Measurements from ENCODE around the gene ABHD10. TPM values are rescaled to one million over a fixed set of nuclear protein-coding genes. Genes with fewer than 3 reads are reported as not detected.

The ABHD10 gene
- polyA plus RNA-seq, 3 donors = 9.2 to 12.9 (median 9.9) TPM

GRCh38 chr3:111989061-111989678, 10.3 kb downstream of the ABHD10 start:
- H3K27ac ChIP-seq (ENCODE audit: low read depth, low read length) = no peak overlapping the region
- WGBS, 3 donors = 61 to 71% (median 68%) methylated on average over 3 of the region's 3 CpGs

- H3K27ac ChIP-seq (ENCODE audit: low read depth, low read length) = no peak overlapping the region
- 65 to 89% (median 84%) methylated on average over 2 of the region's 2 CpGs for WGBS, 3 donors
Measured at GRCh38 chr3:111993038-111993437, 14.2 kb downstream of the ABHD10 start.

- WGBS, 3 donors = 5 to 9% (median 7%) methylated on average over 30 of the region's 30 CpGs
- H3K27ac ChIP-seq (ENCODE audit: low read depth, low read length) = no peak within 1 kb of the TSS
Measured at GRCh38 chr3:111998636-111999483, 20.0 kb downstream of the ABHD10 start, which contains the start of gene TAGLN3. TAGLN3 (plus strand) TSS chr3:111998922; CDS start chr3:111999423, 501 bp downstream.

GRCh38 chr3:111999484-112000324, 20.9 kb downstream of the ABHD10 start:
- WGBS, 3 donors = 28 to 39% (median 28%) methylated on average over 19 of the region's 19 CpGs

GRCh38 chr3:112000367-112000771, 21.5 kb downstream of the ABHD10 start:
- 90 to 96% (median 93%) methylated on average over 5 of the region's 5 CpGs for WGBS, 3 donors
- H3K27ac ChIP-seq (ENCODE audit: low read depth, low read length) = no peak overlapping the region

More at GRCh38 chr3:111999484-112000324, 20.9 kb downstream of the ABHD10 start:
- no peak overlapping the region for H3K27ac ChIP-seq (ENCODE audit: low read depth, low read length)

GRCh38 chr3:112000966-112001365, 22.1 kb downstream of the ABHD10 start:
- no peak overlapping the region for H3K27ac ChIP-seq (ENCODE audit: low read depth, low read length)
- WGBS, 3 donors = 78 to 97% (median 88%) methylated on average over 2 of the region's 2 CpGs

- H3K27ac ChIP-seq (ENCODE audit: low read depth, low read length) = no peak overlapping the region
- 96 to 99% (median 98%) methylated on average over 2 of the region's 2 CpGs for WGBS, 3 donors
Measured at GRCh38 chr3:112001526-112001925, 22.7 kb downstream of the ABHD10 start.

GRCh38 chr3:112002096-112002971, 23.5 kb downstream of the ABHD10 start:
- WGBS, 3 donors = 68 to 77% (median 72%) methylated on average over 8 of the region's 8 CpGs
- H3K27ac ChIP-seq (ENCODE audit: low read depth, low read length) = no peak overlapping the region

- 77 to 95% (median 94%) methylated on average over 4 of the region's 4 CpGs for WGBS, 3 donors
- H3K27ac ChIP-seq (ENCODE audit: low read depth, low read length) = no peak overlapping the region
Measured at GRCh38 chr3:112003321-112004080, 24.7 kb downstream of the ABHD10 start.

- no peak overlapping the region for H3K27ac ChIP-seq (ENCODE audit: low read depth, low read length)
- 66 to 83% (median 79%) methylated on average over 2 of the region's 2 CpGs for WGBS, 3 donors
Measured at GRCh38 chr3:112004187-112004586, 25.4 kb downstream of the ABHD10 start.

- H3K27ac ChIP-seq (ENCODE audit: low read depth, low read length) = no peak overlapping the region
- WGBS, 3 donors = 87 to 94% (median 92%) methylated on average over 2 of the region's 2 CpGs
Measured at GRCh38 chr3:112004669-112005068, 25.8 kb downstream of the ABHD10 start.

GRCh38 chr3:112005091-112005672, 26.4 kb downstream of the ABHD10 start:
- H3K27ac ChIP-seq (ENCODE audit: low read depth, low read length) = no peak overlapping the region
- WGBS, 3 donors = 69 to 84% (median 71%) methylated on average over 4 of the region's 4 CpGs

GRCh38 chr3:112007633-112008032, 28.8 kb downstream of the ABHD10 start:
- 13 to 39% (median 17%) methylated on average over 1 of the region's 1 CpG for WGBS, 3 donors
- H3K27ac ChIP-seq (ENCODE audit: low read depth, low read length) = no peak overlapping the region

GRCh38 chr3:112009670-112010069, 30.8 kb downstream of the ABHD10 start:
- no peak overlapping the region for H3K27ac ChIP-seq (ENCODE audit: low read depth, low read length)
- WGBS, 3 donors = 77 to 82% (median 82%) methylated on average over 2 of the region's 2 CpGs

- H3K27ac ChIP-seq (ENCODE audit: low read depth, low read length) = no peak overlapping the region
- 67 to 71% (median 70%) methylated on average over 3 of the region's 3 CpGs for WGBS, 3 donors
Measured at GRCh38 chr3:112010636-112011035, 31.8 kb downstream of the ABHD10 start.

- H3K27ac ChIP-seq (ENCODE audit: low read depth, low read length) = no peak overlapping the region
- 79 to 86% (median 83%) methylated on average over 6 of the region's 6 CpGs for WGBS, 3 donors
Measured at GRCh38 chr3:112011376-112011940, 32.6 kb downstream of the ABHD10 start.
